ENCODE measurements around the gene ITGB5. TPM values are rescaled to one million over a fixed set of nuclear protein-coding genes. Genes with fewer than 3 reads are reported as not detected.

ITGB5 gene
- total RNA-seq, 1 donor from 2014 or later: not detected

GRCh38 chr3:124876401-124876878, 10.7 kb downstream of the ITGB5 start:
- Mint-ChIP-seq H3K9me3 (no peaks in the 10 kb centered on the region), H3K36me3 (ENCODE audit: low read depth) (no peaks in the 10 kb centered on the region), H3K27me3 (peaks cover 25% of the 10 kb centered on the region), H3K4me1 (no peaks in the 10 kb centered on the region), H3K4me3 (no peak overlapping the region), H3K27ac (no peak overlapping the region)
- intact Hi-C loops (cut with micrococcal nuclease): no loop called here
- TF ChIP-seq CTCF (IDR thresholded peaks at IDR 0.05): no peak
- CTCF ChIA-PET: no interaction called here
- DNase-seq (no peak), ATAC-seq (ENCODE audit: low read depth) (no peak)
- POLR2A ChIA-PET: no interaction called here

- H3K4me3 Mint-ChIP-seq: no peak overlapping the region
- no peak for TF ChIP-seq CTCF (IDR thresholded peaks at IDR 0.05)
- peaks cover 27% of the 10 kb centered on the region for H3K27me3 Mint-ChIP-seq
- DNase-seq (no peak), ATAC-seq (ENCODE audit: low read depth) (no peak)
- H3K9me3 Mint-ChIP-seq: no peaks in the 10 kb centered on the region
- CTCF ChIA-PET: no interaction called here
- no peaks in the 10 kb centered on the region for H3K4me1 Mint-ChIP-seq
- POLR2A ChIA-PET: no interaction called here
- no peaks in the 10 kb centered on the region for H3K36me3 Mint-ChIP-seq (ENCODE audit: low read depth)
- intact Hi-C loops (cut with micrococcal nuclease): no loop called here
- no peak overlapping the region for H3K27ac Mint-ChIP-seq
Measured at GRCh38 chr3:124873226-124873625, 13.9 kb downstream of the ITGB5 start.

- TF ChIP-seq CTCF (IDR thresholded peaks at IDR 0.05): no peak
- Mint-ChIP-seq H3K4me1 (no peaks in the 10 kb centered on the region), H3K4me3 (no peak overlapping the region), H3K27ac (no peak overlapping the region), H3K27me3 (peaks cover 19% of the 10 kb centered on the region), H3K36me3 (ENCODE audit: low read depth) (no peaks in the 10 kb centered on the region), H3K9me3 (no peaks in the 10 kb centered on the region)
- no peak for DNase-seq
- ChIA-PET CTCF (no interaction called here), POLR2A (no interaction called here)
- ATAC-seq (ENCODE audit: low read depth): no peak
- intact Hi-C loops (cut with micrococcal nuclease): no loop called here
Measured at GRCh38 chr3:124867511-124867910, 19.7 kb downstream of the ITGB5 start.

- intact Hi-C loops (cut with micrococcal nuclease): no loop called here
Measured at GRCh38 chr3:124862006-124862405, 25.2 kb downstream of the ITGB5 start.

GRCh38 chr3:124861041-124861440, 26.1 kb downstream of the ITGB5 start:
- intact Hi-C loops (cut with micrococcal nuclease): no loop called here

More at GRCh38 chr3:124862006-124862405, 25.2 kb downstream of the ITGB5 start:
- DNase-seq (no peak), ATAC-seq (ENCODE audit: low read depth) (no peak)
- Mint-ChIP-seq H3K4me3 (no peak overlapping the region), H3K36me3 (ENCODE audit: low read depth) (no peaks in the 10 kb centered on the region), H3K4me1 (no peaks in the 10 kb centered on the region), H3K27me3 (peaks cover 16% of the 10 kb centered on the region), H3K9me3 (no peaks in the 10 kb centered on the region), H3K27ac (no peak overlapping the region)
- ChIA-PET POLR2A (no interaction called here), CTCF (no interaction called here)
- no peak for TF ChIP-seq CTCF (IDR thresholded peaks at IDR 0.05)

More at GRCh38 chr3:124861041-124861440, 26.1 kb downstream of the ITGB5 start:
- Mint-ChIP-seq H3K9me3 (no peaks in the 10 kb centered on the region), H3K36me3 (ENCODE audit: low read depth) (no peaks in the 10 kb centered on the region), H3K27me3 (peaks cover 12% of the 10 kb centered on the region), H3K27ac (no peak overlapping the region), H3K4me3 (no peak overlapping the region), H3K4me1 (no peaks in the 10 kb centered on the region)
- ChIA-PET POLR2A (no interaction called here), CTCF (no interaction called here)
- TF ChIP-seq CTCF (IDR thresholded peaks at IDR 0.05): no peak
- no peak for ATAC-seq (ENCODE audit: low read depth)
- no peak for DNase-seq
